ENCODE results near the gene CPSF6. TPM values are rescaled to one million over a fixed set of nuclear protein-coding genes. Genes with fewer than 3 reads are reported as not detected.
"Not testable (repeated sequence)": the region's sequence is repeated elsewhere in the genome, so short reads cannot be mapped to it uniquely, and the experiment has no call there.

CPSF6 gene, protein sequence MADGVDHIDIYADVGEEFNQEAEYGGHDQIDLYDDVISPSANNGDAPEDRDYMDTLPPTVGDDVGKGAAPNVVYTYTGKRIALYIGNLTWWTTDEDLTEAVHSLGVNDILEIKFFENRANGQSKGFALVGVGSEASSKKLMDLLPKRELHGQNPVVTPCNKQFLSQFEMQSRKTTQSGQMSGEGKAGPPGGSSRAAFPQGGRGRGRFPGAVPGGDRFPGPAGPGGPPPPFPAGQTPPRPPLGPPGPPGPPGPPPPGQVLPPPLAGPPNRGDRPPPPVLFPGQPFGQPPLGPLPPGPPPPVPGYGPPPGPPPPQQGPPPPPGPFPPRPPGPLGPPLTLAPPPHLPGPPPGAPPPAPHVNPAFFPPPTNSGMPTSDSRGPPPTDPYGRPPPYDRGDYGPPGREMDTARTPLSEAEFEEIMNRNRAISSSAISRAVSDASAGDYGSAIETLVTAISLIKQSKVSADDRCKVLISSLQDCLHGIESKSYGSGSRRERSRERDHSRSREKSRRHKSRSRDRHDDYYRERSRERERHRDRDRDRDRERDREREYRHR
- 17.8 TPM for total RNA-seq

DNA sequence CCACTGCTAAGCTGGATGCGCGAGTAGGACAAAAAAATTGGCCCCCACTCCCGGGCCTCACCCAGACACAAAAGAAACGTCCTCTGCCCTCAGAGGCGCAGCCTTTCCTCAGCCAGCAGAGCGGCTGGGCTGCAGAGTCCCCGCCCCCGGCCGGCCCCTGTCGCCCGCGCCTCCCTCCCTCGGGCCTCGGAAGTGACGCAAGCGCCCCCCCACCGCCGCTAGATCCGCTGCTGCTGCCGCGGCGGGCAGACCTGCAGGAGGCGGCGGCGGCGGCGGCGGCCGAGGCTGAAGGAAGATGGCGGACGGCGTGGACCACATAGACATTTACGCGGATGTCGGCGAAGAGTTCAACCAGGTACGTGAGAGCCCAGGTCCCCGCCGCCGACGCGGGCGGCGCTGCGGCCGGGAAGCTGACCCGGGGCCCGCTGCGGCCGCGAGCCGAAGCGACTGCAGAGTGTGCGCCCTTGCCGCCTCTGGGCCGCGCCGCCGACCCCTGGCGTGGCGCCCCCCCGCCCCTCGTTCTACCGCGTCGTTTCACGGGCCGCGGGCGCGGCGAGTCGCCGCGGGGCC, at the start of gene CPSF6:
TSS of gene CPSF6 (plus strand) at position 218 of the 570 bp plus-strand sequence. CDS start at position 296, 78 bp downstream.
- peak; percentile 98 for ATAC-seq
- DNase-seq (ENCODE audit: low spot score) = peak; percentile 97

- ATAC-seq (peak; percentile 89), DNase-seq (ENCODE audit: low spot score) (no peak)
These were observed 42.8 kb upstream of the CPSF6 start for GRCh38 chr12:69196302-69197288.

DNA sequence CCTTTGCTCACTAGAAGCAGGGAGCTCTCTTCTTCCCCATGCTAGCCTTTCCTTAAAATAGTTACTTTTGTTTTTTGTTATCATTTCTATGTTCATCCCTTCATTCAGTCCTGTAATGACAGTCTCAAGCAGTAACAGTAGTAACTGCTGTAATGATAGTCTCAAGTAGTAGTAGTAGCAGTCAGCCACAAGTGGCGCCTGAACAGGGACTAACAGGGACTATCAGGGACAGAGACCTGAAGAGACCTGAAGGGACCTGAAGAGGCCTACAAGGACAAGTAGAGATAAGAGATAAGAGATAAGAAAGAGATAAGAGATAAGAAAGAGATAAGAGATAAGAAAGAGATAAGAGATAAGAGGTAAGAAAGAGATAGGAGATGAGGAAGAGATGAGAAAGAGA, 39.4 kb upstream of the CPSF6 start:
- DNase-seq (ENCODE audit: low spot score); ATAC-seq: not testable (repeated sequence)

DNA sequence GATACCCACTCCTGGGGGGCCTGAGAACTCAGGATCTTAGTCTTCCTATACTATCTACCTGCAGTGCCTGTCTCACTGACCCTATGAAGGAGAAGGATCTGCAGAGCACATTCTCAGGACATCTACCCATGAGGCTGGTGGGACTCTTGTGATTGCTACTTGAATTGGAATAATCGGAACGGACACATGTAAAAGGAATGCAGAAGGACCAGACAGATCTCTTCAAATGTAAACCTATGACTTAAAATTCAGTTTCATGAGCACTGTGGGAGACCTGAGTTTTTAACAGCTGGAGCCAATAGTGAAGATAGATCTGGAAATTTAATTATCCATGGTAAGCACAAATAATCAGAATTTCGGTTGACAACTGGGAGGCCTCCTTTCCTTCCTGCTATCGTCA, 35.2 kb upstream of the CPSF6 start:
- ATAC-seq (no peak), DNase-seq (ENCODE audit: low spot score) (no peak)

- ATAC-seq (no peak), DNase-seq (ENCODE audit: low spot score) (no peak)
These were observed 28.7 kb upstream of the CPSF6 start for GRCh38 chr12:69210661-69211060.

DNA sequence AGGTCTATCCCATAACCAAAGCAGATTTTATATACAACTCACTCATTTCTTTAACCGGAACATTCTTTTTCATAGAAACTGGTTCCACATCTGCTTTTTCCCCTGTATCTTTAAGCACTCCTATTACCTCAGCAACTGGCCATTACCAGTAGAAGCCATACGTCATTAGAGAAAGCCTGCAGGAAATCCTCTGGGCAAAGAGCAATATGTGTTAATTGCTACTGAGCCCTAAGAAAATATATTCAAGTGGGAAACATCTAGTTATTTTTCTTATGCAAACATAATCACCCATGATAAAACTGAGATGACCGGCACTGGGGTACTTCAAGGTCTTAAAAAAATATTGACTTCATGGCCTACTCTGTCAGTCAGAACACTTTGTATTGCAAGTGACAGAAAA, 28.2 kb upstream of the CPSF6 start:
- ATAC-seq (no peak), DNase-seq (ENCODE audit: low spot score) (no peak)

DNA sequence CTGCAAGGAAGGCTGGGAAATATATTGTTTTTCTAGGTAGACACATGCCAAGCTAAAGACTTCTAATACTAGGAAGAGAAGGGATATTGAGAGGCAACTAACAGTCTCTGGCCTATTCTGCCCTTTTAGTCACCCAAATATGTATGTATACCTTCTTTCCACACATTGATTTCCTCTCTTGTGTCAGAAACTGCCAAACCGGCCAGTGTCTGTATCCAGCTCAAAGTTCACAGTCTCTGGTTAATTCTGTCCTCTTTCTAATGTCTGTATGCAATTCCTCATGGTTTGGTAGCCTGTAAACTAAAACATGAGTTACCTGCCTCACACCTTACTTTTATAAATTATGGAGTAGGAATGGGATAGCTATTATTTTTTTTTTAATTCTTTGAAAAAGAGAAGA, 25.2 kb upstream of the CPSF6 start:
- ATAC-seq = peak; percentile 96
- DNase-seq (ENCODE audit: low spot score) = no peak

GRCh38 chr12:69225251-69225910, 14.0 kb upstream of the CPSF6 start:
- DNase-seq (ENCODE audit: low spot score) (no peak), ATAC-seq (no peak)

GRCh38 chr12:69231479-69231878, 7.9 kb upstream of the CPSF6 start:
- ATAC-seq (no peak), DNase-seq (ENCODE audit: low spot score) (no peak)

DNA sequence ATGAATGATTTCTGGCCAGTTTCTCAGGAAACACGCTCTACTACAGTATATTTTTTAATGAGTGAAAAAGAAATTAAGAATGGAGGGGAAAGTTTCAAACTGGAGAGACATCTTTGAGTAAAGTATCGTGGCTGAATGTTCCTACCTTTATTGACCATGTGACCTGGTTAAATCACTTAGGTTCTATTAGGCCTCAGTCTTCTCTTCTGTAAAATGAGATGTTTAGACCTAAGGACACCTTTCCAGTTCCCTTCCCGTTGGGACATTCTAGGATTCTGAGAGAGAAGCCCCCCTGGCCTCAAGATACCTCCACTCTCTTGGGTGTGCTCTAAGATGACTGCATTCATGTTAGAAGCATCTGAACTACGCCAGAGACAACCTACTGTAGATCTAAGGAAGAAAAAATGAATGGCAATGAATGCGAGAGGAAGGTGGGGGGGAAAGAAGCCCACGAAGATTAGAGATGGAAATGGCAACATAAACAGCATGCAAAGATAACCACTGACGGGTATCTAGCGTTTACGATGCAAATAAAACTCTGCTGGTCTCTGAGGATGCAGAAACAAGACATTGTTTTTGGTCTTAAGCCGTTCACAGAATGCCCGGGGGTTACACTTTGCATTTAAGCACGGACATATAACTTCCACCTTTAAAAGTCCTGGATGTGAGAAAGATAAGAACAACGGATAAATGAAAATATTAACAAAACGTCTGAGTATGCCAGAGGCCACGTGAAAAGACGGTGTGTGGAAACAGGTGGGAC, 599 bp upstream of the CPSF6 start:
- ATAC-seq (no peak), DNase-seq (ENCODE audit: low spot score) (no peak)

DNA sequence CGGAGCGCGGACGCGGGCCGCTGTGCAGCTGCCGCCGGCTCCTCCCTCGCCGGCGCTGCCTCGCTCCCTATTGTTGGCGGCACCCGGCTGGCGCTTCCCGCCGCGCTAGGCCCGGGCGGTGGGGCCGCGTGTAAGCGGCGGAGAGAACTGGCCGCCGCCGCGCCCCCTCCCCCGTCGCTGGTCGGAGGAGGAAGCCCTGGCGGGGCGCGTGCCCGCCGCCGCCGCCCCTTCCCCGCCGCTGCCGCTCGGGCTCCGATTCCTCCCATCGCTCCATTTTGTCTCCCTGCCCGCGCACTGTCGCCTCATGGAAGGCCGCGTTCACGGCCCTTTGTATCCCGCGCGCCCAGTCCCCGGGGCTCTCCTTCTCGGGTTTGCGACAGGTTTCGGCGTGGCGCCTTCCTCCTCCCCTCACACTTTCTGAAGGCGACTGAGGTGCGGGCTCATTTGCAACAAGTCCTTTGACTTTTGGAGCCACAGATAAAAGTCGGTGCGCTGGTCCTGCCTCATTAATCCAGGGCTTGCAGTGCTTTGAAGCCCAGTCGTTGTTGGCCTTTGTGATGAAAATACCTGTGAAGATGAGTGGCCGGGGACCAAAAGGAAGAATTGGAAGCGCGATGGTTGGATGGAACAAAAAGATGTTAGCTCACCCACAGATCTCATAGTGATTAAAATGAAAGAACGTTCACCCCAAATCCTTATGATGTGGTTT, 707 bp downstream of the CPSF6 start:
- ATAC-seq (peak; percentile 57), DNase-seq (ENCODE audit: low spot score) (peak; percentile 68)

- DNase-seq (ENCODE audit: low spot score) (no peak), ATAC-seq (no peak)
These were observed 1.2 kb downstream of the CPSF6 start for GRCh38 chr12:69240631-69240995.

DNA sequence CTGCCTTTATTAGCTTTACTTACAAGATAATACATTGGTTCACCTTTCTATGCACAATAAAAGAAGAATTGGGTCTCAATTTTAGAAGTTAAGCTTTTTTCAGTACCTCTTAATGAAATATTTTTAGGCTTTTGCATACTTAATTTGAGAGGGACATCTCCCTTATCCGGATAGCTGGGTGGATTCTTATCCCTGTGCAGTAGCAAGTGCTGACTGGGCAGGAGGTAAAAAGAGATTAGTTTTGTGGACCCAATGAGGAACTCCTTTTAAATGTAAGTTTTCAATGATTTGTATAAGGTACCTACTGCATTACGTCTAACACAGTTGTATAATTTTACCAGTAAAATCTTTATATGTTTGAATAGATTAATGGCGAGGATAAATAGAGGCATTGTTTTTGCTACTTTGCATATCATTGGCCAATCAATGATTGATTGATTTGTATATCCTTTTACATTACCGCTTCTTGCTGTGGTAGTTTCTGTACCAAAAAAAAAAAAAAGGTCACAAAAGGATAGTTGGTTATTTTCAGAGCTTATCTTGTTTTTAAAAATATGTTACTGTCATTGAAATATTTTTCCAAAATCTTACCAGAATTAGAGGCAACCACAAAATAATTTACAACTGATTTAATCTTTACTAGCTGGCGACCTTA, 2.2 kb downstream of the CPSF6 start:
- ATAC-seq = no peak
- DNase-seq (ENCODE audit: low spot score) = no peak

- no peak for ATAC-seq
These were observed 4.0 kb downstream of the CPSF6 start for GRCh38 chr12:69243099-69244084.

DNA sequence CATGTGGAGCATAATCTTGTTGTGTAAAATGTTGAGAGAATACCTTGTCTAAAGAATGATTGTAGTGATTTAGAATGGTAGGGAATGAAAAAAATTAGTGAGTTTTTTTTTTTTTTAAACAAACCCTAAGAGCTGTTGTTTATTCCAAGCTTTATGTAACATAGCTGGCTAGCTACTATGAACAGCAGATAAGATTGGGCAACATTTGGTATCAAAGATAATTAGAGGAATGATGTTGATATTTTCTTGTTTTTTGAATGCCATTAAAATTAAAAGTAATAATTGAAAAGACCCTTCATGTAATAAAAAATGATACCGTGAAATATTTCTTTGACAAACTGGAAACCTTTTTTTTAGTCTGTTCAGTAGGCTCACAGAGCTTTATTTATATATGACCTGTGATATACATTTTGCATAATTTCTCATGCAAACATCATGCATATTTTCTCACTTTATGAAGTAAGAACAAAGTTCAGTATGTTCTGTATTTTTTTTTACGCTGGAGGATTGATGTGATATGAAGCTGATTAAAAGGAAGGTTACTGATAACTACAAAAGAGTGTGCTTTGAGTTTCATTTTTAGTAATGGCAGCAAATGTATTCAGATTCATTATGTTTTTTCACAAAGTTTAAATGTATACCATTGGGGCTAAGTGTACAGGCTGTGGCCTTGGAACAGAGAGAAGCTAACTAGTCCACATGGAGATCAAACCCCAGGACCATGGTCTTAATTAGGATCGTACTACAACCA, 8.1 kb downstream of the CPSF6 start:
- DNase-seq (ENCODE audit: low spot score) = no peak
- ATAC-seq = peak; percentile 65

More at GRCh38 chr12:69243099-69244084, 4.0 kb downstream of the CPSF6 start:
- no peak for DNase-seq (ENCODE audit: low spot score)

DNA sequence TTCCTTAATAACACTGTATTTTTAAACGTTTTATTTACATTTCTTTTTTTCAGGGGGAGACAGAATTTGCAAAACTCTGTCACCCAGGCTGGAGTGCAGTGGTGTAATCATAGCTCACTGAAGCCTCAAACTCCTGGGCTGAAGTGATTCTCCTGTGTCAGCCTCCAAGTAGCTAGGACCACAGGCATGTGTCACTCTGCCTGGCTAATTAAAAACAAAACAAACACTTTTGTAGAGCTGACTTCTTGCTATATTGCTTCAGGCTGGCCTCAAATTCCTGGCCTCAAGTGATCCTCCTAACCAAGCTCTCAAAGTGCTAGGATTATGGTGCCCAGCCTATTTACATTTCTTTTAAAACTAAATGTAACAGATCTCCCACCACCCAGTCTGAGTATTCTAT, 12.7 kb downstream of the CPSF6 start:
- DNase-seq (ENCODE audit: low spot score) = no peak
- ATAC-seq = no peak

GRCh38 chr12:69254046-69254445, 14.7 kb downstream of the CPSF6 start:
- DNase-seq (ENCODE audit: low spot score) = no peak
- peak; percentile 87 for ATAC-seq

Data from left lobe of liver (tissue), 2 donors.